DOHH2 (cell line): ENCODE data around the gene ROR1.

Source experiments
- H3F3A ChIP-seq: fragments of 200-600 bp; sonication (generic), shearing (Covaris generic); 2 replicates; pipeline ENCODE4 v1.6.0; 2016; ENCODE audit warnings: antibody characterized with exemption, mild to moderate bottlenecking; ENCODE audit not compliant: control insufficient read depth, insufficient read depth
- H3K27ac ChIP-seq: fragments of 200-600 bp; sonication (generic); 2 replicates; pipeline ENCODE4 v1.5.1; 2014; ENCODE audit warnings: low read depth, mild to moderate bottlenecking, low read length, moderate library complexity
- H3K27me3 ChIP-seq: fragments of 200-600 bp; sonication (generic); 2 replicates; pipeline ENCODE4 v1.6.1; 2014; ENCODE audit warnings: mild to moderate bottlenecking, low read length, mixed read lengths; ENCODE audit not compliant: control insufficient read depth
- H3K36me3 ChIP-seq: fragments of 200-600 bp; sonication (generic); 2 replicates; pipeline ENCODE4 v1.6.1; 2014; ENCODE audit warnings: mild to moderate bottlenecking, low read length, moderate library complexity, mixed read lengths; ENCODE audit not compliant: control insufficient read depth
- H3K4me1 ChIP-seq: fragments of 200-600 bp; sonication (generic); 2 replicates; pipeline ENCODE4 v1.6.1; 2014; ENCODE audit warnings: mild to moderate bottlenecking, low read length, mixed read lengths; ENCODE audit not compliant: control insufficient read depth
- H3K4me2 ChIP-seq: fragments of 200-600 bp; sonication (generic); 2 replicates; pipeline ENCODE4 v1.6.0; 2014; ENCODE audit warnings: mild to moderate bottlenecking, low read length, moderate library complexity
- H3K4me3 ChIP-seq: fragments of 200-600 bp; sonication (generic); 2 replicates; pipeline ENCODE4 v1.5.1; 2014; ENCODE audit warnings: mild to moderate bottlenecking, low read length, mixed read lengths
- H3K79me2 ChIP-seq: fragments of 200-600 bp; sonication (generic); 2 replicates; pipeline ENCODE4 v1.6.1; 2014; ENCODE audit warnings: mild to moderate bottlenecking, low read length, mixed read lengths; ENCODE audit not compliant: control insufficient read depth
- H3K9me2 ChIP-seq: fragments of 200-600 bp; sonication (generic); replicated peaks from 2 replicates; pipeline ENCODE4 v1.6.1; 2014; ENCODE audit warnings: mild to moderate bottlenecking, low read length, mixed read lengths; ENCODE audit not compliant: control insufficient read depth
- H3K9me3 ChIP-seq: fragments of 200-600 bp; sonication (generic); 2 replicates; pipeline ENCODE4 v1.6.1; 2014; ENCODE audit warnings: antibody characterized with exemption, low read length, mixed read lengths; ENCODE audit not compliant: control insufficient read depth, insufficient read depth
- H4K20me1 ChIP-seq: fragments of 200-600 bp; sonication (generic); 2 replicates; pipeline ENCODE4 v1.6.0; 2014; ENCODE audit warnings: low read depth, mild to moderate bottlenecking, antibody characterized with exemption, low read length, moderate library complexity; ENCODE audit not compliant: control insufficient read depth, insufficient read depth
- EZH2phosphoT487 ChIP-seq: fragments of 200-600 bp; sonication (generic); IDR thresholded peaks from 2 replicates; pipeline ENCODE4 v1.6.1; 2017; ENCODE audit warnings: borderline replicate concordance, mild to moderate bottlenecking, antibody characterized with exemption, low read length, moderate library complexity, mixed read lengths
- TF ChIP-seq, protein P1 (sequence below): fragments of 200-600 bp; sonication (generic); IDR thresholded peaks from one replicate; pipeline ENCODE4 v1.5.1; 2014; ENCODE audit warnings: antibody characterized with exemption, mild to moderate bottlenecking, low read depth, low read length; ENCODE audit not compliant: poor library complexity, severe bottlenecking

Gene ROR1

DNA sequence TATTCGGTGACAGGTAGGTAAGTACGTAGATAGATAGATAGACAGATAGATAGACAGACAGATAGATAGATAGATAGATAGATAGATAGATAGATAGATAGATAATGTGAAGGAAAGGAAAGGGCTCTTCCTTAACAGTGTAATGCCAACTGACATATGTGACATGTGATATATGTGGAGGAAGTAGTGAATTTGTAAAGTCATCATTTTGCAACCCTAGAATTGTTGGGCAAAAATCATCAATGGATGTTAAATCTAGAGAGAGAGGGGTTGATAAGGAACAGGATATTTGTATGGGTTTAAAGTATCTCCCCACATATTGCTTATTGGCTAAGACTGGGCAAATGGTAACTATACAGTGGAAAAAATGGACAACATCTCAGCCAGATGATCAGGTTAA is 166.6 kb downstream of the ROR1 start:
- Histone ChIP-seq H3K4me2 (no peak overlapping the region), H3K9me2 (no peaks in the 10 kb centered on the region), H3K36me3 (no peaks in the 10 kb centered on the region), H3K79me2 (no peaks in the 10 kb centered on the region), H3K4me1 (no peaks in the 10 kb centered on the region), H4K20me1 (no peaks in the 10 kb centered on the region), H3K9me3 (no peaks in the 10 kb centered on the region), H3K27me3 (peaks cover 20% of the 10 kb centered on the region), H3F3A (no peaks in the 10 kb centered on the region), H3K27ac (no peak overlapping the region), H3K4me3 (no peak overlapping the region)
- TF ChIP-seq EZH2phosphoT487, result no peak
- TF ChIP-seq, protein P1, sequence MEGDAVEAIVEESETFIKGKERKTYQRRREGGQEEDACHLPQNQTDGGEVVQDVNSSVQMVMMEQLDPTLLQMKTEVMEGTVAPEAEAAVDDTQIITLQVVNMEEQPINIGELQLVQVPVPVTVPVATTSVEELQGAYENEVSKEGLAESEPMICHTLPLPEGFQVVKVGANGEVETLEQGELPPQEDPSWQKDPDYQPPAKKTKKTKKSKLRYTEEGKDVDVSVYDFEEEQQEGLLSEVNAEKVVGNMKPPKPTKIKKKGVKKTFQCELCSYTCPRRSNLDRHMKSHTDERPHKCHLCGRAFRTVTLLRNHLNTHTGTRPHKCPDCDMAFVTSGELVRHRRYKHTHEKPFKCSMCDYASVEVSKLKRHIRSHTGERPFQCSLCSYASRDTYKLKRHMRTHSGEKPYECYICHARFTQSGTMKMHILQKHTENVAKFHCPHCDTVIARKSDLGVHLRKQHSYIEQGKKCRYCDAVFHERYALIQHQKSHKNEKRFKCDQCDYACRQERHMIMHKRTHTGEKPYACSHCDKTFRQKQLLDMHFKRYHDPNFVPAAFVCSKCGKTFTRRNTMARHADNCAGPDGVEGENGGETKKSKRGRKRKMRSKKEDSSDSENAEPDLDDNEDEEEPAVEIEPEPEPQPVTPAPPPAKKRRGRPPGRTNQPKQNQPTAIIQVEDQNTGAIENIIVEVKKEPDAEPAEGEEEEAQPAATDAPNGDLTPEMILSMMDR, result no peak

DNA sequence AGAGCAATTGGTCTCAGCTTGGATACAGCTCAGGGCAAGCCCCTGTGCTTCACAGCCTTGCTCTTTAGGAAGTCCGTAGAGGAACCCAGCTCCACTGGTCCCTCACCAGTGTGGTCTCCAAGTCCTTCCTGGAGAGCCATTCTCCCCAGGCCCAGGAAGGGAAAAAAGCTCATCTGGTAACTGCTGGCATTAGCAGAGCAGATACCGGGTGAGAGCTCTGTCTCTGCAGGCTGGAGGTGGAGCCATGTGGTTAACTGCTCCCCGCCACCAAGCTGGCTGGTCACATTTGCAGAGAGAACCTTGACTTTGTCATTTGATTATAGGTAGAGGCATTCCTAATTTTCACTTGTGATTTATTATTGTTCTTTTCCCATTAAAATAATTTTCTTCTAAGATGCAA is 169.6 kb downstream of the ROR1 start:
- H3K9me3 ChIP-seq, result no peaks in the 10 kb centered on the region
- no peaks in the 10 kb centered on the region for H4K20me1 ChIP-seq
- no peak overlapping the region for H3K4me2 ChIP-seq
- TF ChIP-seq EZH2phosphoT487, result no peak
- TF ChIP-seq, protein P1, result no peak
- no peaks in the 10 kb centered on the region for H3F3A ChIP-seq
- no peak overlapping the region for H3K4me3 ChIP-seq
- H3K27me3 ChIP-seq, result peaks cover 20% of the 10 kb centered on the region
- no peaks in the 10 kb centered on the region for H3K36me3 ChIP-seq
- no peak overlapping the region for H3K27ac ChIP-seq
- no peaks in the 10 kb centered on the region for H3K79me2 ChIP-seq
- H3K9me2 ChIP-seq, result no peaks in the 10 kb centered on the region
- H3K4me1 ChIP-seq, result no peaks in the 10 kb centered on the region

DNA sequence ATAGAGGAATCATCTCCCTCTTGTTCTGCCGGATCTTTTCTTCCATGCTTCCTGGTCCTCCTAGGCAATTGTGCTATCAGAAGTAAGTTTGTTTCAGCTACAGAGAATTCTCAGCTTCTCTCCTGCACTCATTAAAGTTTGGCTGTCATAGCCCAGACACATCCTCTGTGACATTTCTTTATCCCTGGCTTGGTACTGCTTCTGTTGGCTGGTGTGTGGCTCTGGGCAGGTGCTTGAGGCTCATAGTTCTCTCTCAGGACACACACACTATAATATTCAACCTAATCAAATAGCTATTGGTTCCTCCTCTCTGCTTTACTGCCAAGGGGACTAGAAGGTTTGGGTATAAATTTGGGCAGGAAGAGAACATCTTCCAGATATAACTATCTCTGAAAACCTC is 172.1 kb downstream of the ROR1 start:
- Histone ChIP-seq H3K4me2 (no peak overlapping the region), H3K4me3 (no peak overlapping the region), H3F3A (no peaks in the 10 kb centered on the region), H4K20me1 (no peaks in the 10 kb centered on the region), H3K36me3 (no peaks in the 10 kb centered on the region), H3K27me3 (peaks cover 12% of the 10 kb centered on the region), H3K9me2 (no peaks in the 10 kb centered on the region), H3K27ac (no peak overlapping the region), H3K4me1 (no peaks in the 10 kb centered on the region), H3K79me2 (no peaks in the 10 kb centered on the region), H3K9me3 (no peaks in the 10 kb centered on the region)
- TF ChIP-seq, protein P1, result no peak
- no peak for TF ChIP-seq EZH2phosphoT487
